SW480 (cell line): ENCODE results near the gene PRSS23.
"Not testable (repeated sequence)": the region's sequence is repeated elsewhere in the genome, so short reads cannot be mapped to it uniquely, and the experiment has no call there.

Experiments used
- DNase-seq: peaks from one replicate; pipeline ENCODE4 v3.0.0-alpha.2; 2016; ENCODE audit warnings: low spot score

PRSS23 gene

DNA sequence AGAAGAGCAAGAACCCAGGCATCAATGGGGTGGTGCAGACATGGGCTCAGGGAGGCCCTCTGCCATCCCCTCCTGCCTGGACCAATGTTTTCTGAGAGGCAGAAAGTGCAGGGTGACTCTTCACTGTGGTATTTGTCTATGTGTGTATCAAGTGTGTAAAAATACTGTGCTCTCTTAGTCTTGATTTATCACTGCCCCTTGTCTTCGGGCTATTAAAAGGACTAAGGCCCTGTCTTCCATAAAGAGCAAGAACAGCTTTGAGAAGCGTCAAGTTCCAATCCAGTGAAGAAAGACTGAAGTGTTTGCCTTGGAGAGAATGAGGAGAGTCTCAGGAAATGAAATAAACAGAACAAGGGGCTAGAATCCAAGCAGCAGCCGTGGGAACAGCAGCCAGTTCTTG lies 14.4 kb downstream of the PRSS23 start:
- no peak for DNase-seq

GRCh38 chr11:86815726-86816125 lies 15.4 kb downstream of the PRSS23 start:
- DNase-seq, result no peak

DNA sequence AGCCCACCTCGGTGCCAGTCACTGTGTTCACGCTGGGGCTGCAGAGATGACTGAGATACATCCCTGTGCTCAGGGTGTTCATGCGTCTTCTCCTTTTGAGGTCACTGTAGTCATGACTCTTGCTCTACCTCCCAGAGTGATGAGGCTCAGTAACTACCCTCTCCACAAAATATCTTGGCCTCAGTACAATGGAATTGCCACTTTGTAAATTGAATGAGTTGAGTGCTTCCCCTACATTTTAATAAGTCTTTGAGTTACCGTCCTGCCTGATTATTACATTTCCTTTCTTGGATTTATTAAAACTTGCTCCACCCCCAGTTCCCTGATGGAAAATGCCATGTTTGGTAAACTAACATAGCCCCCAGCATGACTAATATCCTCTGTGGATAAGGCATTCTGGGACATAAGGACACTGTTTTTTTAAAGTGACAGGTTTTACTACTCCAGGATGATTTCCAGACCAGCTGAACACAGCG lies 15.9 kb downstream of the PRSS23 start:
- DNase-seq, result no peak

GRCh38 chr11:86818462-86819192 lies 18.3 kb downstream of the PRSS23 start:
- peak; percentile 80 for DNase-seq

GRCh38 chr11:86824139-86824538 lies 23.8 kb downstream of the PRSS23 start:
- not testable (repeated sequence) for DNase-seq

DNA sequence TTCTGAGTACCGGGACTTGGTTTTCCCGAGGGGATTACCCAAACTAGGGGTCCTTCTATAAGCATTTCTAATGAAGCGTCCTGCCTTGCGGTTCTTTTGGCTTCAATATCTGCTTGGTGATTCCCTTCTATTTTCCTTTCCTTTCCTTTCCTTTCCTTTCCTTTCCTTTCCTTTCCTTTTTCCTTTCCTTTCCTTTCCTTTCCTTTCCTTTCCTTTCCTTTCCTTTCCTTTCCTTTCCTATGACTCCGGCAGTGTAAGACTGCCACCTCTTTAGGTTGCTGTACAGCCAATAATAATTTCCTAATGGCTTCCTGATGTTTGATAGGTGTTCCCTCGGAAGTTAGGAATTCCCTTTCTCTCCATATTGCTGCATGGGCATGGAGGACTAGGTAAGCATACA lies 34.0 kb downstream of the PRSS23 start:
- DNase-seq, result not testable (repeated sequence)

- not testable (repeated sequence) for DNase-seq
Observed at GRCh38 chr11:86844762-86845508, 44.6 kb downstream of the PRSS23 start.

DNA sequence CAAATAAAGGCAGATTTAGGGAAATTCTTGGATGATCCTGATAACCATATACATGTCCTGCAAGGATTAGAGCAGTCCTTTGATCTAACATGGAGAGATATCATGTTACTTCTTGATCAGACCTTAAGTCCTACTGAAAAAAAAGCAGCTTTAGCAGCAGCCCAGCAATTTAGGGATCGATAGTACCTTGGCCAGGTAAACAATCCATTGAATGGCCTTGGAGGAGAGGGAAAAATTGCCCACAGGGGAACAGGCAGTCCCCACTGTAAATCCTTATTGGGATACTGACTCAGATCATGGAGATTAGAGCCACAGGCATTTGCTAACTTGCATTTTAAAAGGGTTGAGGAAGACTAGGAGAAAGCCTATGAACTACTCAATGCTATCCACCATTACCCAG lies 47.8 kb downstream of the PRSS23 start:
- no peak for DNase-seq

DNA sequence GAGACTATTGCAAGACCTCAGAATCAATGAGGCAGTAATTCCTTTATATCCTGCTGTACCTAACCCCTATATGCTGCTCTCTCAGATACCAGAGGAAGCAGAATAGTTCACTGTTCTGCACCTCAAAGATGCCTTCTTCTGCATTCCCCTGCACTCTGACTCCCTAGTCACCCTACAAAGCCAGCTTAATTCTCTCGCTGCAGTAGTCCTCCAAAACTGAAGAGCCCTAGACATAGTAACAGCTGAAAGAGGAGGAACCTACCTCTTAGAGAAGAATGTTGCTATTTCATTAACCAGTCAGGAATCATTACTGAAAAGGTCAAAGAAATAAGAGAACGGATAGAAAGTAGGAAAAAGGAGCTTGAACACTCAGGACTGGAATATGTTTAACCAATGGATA lies 49.3 kb downstream of the PRSS23 start:
- DNase-seq, result no peak
